Frontal cortex (tissue), 4 donors: ENCODE data around the gene PLEK. TPM values are rescaled to one million over a fixed set of nuclear protein-coding genes. Genes with fewer than 3 reads are reported as not detected.
A peak's percentile ranks its signal among the peaks of the same experiment; 100 is the strongest.
"Not testable (repeated sequence)": the region's sequence is repeated elsewhere in the genome, so short reads cannot be mapped to it uniquely, and the experiment has no call there.

Experiments
- DNase-seq, 2 donors: peaks; one replicate each; pipeline ENCODE4 v3.0.0; 2012; ENCODE audit warnings: low spot score in 2 of 2
- FAIRE-seq: peaks from 2 replicates; lab custom pipeline; 2012; peaks lifted over from hg19 to GRCh38; lab: Jason Lieb, UNC
- total RNA-seq: library from RNA; depleted of rRNA; stranded (reverse); fragments of >200 nt; gene quantifications from one replicate; pipeline ENCODE4 v1.2.3, GENCODE V29; 2014
- donor health status: control.
- donor health status: control.
- donor health status: control.

The PLEK gene, protein sequence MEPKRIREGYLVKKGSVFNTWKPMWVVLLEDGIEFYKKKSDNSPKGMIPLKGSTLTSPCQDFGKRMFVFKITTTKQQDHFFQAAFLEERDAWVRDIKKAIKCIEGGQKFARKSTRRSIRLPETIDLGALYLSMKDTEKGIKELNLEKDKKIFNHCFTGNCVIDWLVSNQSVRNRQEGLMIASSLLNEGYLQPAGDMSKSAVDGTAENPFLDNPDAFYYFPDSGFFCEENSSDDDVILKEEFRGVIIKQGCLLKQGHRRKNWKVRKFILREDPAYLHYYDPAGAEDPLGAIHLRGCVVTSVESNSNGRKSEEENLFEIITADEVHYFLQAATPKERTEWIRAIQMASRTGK
- total RNA-seq: 1.6 TPM

DNA sequence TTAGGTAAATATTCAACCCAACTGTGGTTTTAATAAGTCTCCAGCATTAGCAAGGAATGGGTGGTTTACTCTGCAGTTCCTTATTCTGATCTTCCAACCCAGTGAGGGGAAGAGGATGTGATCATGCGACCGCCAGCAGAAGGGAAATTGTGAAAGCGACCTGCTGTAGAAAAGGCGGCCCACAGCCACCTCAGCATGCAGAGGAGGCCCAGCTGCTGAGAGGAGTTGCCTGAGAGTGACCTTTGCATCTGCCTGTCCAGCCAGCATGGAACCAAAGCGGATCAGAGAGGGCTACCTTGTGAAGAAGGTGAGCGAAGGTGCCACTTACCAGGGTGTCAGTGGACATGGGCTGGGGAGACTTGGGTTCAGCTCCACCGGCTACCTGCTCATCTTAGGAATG lies at the start of gene PLEK:
Gene PLEK (plus strand): TSS at position 196 of the 400 bp plus-strand sequence. CDS start 70 bp downstream, at position 266.
- DNase-seq: no peak

DNA sequence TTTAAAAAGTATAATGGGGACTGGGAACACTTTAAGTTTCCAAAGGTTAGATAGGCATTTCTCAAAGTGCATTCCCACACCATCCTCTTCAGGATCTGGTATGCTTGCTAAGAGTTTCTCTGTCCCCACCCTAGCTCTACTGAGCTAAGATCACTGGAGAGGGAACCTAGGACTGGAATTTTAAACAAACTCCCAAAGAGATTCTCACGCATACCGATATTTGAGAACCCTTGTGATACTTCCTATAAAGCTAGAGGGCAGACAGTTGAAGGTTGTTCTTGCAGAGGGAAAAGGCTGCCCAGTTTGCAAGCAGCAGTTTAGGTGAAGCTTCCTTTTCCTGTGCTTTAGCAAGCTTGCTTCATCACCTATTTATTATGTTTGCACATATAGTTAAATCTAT lies 49.0 kb upstream of the PLEK start:
- no peak for DNase-seq
- FAIRE-seq: no peak

More for the DNA sequence above, at the start of gene PLEK:
- FAIRE-seq: no peak

DNA sequence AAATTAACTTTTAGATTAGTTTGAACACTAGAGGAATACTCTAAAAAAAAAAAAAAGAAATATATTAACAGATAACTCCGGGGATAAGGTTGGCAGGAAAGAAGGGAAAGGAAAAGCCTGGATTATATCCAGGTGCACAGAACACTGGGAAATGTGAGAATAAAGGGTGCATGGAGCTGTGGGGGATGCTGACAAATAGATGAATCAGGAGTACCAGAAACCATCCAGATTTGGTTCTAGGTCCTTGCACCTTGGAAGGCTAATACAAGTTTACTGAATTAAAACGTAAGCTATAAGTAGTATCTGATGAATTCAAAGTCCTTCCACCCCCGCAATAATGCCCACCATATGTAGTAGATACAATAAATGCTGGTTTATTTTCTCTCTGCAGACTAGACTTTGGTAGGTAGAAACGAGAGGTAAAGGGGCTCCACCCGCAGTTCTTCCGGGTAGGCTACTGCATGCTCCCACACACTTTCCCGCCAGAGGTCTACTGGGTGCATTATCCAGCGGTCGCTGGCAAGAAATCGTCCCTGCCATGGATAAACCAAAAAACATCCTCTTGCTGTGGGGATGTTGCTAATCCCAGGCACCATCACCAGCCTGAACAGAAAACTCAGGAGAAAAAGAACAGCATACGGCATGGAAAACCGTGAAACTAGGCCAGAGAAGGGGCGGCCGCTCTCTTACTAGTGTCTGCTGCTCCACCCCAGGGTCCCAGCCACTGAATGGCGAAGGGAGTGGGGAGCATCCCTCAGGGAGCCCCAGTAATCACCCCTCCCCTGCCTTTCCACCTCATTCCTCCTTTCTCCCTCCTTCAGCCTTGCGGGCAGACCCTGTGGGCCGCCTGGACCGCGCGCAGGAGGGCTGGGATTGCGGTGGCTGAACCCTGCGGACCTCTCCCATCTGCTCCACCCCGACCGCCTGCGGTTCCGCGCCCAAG lies 46.8 kb upstream of the PLEK start:
- DNase-seq: peak; percentile 24 to 31
- no peak for FAIRE-seq

DNA sequence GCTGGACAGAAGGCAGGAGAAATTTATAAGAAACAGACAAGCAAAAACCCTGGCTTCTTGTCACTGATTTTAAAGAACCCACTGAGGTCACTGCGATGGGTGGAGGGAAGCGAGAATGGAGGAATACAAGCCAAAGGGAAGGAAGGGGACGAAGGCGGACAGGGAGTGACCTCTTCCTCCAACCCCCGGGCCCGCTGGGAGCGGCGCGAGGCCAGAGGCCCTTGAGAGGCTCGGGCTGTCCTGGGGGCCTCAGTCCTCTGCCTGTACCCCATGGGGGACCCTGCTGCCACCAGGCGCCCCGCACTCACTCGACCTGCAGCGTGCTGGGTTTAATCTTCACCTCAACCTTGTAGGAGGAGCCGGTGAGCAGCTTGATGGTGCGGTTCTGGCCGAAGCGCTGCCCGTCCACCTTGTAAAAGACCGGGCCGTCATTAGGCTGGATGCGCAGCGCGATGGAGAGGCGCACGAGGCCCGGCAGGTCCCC lies 46.1 kb upstream of the PLEK start:
- FAIRE-seq (no peak), DNase-seq (peak; percentile 19 to 20)

DNA sequence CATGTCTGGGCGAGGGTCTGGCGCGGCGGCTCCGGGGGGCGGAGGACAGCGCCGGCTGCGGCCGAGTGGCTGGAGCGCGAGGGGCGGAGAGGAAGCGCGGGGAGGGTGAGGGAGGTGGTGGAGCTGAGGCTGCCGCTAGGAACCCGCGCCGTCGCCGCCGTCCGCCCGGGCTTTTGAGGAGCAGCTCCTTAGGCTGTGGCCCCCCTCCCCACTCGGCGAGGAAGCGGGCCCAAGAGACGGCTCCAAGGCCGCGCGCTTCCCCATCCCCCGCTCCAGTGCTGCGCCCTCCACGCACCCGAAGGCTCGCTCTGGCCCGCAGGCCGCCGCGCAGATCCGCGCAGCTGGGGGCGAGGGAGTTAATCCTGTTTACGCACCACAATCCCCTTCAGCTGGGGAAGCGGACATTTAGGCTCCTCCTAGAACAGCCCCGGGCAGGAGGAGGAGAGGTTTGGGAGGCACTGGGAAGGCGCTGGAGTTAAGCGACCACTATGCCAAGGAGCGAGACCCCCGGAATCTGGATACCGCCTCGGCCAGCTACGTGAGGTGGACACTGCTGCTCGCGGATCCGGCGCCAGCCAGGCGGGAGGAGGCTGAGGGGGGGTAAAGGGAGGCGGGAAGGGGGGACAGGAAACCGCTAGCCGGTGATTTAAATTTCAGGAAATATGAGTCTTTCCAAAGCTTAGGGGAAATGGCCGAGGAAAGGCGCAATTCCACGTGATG lies 45.5 kb upstream of the PLEK start, which contains the start of gene CNRIP1:
Gene CNRIP1 (minus strand): TSS at position 552 of the 720 bp plus-strand sequence. CDS start 549 bp downstream, at position 3.
- FAIRE-seq (no peak), DNase-seq (peak; percentile 59 to 65)

DNA sequence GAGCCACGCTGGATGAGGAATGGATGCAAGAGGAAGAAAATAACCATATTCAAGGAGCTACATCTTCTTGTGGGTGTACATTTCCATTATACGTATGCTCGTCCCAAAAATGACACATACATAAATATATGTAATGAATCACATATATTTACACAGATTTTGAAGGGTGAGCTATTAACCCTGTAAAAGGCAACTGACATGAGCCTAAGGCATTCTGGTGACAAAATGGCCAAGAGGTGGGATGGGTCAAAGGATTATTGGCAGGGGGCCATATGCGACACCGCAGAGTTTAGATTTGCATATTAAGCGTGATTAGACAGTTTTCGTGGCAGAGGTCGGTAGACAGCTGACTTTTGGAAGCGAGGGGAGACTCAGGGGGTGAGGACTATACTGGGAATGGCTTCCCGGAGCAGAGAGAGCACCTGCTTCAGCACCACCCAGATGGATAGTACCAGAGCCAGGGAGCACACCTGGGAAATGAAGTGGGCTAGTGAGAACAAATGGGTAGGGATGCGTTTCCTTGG lies 44.9 kb upstream of the PLEK start:
- DNase-seq (peak in 1 of 2 donors; percentile 16), FAIRE-seq (no peak)

DNA sequence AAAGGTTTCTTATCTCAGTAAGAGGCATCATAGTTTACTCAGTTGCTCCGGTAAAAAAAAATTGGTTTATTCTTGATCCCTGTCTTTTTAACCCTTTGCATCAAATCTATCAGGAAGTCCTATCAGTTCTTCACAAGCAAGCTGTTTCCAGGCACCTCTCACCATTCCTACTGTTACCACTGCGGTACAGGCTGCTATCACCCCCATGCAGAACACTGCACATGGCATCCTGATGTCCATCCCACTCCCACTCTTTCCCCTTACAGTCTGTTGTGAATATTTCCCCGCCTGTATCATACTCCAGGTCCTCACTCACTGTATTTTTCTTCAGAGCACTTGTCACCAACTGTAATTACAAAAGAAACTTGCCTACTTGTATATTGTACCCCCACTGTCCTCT lies 40.0 kb upstream of the PLEK start:
- DNase-seq: no peak
- no peak for FAIRE-seq

DNA sequence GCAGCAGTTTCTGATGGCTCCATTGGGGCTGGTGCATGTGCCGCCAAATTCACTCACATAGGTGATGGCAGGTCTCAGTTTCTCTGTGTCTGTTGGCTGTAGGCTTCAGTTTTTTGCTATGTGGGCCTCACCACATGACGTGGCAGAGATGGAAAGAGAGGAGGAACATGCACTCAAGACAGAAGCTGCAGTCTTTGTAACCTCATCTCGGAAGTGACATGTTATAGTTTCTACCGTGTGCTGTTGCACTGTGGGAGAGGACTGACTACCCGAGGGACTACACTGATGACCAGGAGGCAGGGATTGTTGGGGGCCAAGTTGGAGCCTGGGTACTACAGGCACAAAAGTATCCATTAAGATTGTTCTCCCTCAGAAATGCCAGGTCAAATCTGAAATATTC lies 36.2 kb upstream of the PLEK start:
- DNase-seq (no peak), FAIRE-seq (no peak)

DNA sequence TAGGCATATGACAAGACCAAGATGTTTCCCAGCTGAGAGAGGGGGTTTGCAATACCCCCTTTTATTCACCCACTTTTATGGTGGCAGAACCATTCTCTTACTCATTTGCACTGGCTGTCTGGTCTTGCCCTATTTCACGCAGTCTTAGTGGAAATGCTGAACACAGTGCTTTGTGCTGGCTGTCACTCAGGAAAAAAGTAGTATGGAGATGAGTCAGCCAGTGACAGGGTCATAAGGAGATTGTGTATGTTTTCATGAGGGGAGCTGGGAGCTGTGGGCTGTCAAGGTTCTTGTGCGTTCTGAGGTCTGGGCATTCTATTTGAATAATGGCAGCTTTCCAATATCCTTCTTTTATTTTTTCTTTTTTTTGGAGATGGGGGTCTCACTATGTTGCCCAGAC lies 34.4 kb upstream of the PLEK start:
- DNase-seq (no peak), FAIRE-seq (no peak)

DNA sequence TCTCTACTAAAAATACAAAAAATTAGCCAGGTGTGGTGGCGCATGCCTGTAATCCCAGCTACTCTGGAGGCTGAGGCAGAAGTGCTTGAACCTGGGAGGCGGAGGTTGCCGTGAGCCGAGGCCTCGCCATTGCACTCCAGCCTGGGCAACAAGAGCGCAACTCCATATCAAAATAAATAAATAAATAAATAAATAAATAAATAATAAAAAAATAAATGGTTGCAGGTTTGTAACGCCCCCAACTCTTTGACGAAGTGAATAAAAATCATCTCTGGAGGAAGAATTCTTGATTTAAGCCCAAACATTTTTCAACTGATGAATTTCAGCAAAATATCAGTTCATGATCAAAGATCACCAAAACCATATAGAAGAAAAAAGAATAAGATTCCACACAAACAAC lies 32.1 kb upstream of the PLEK start:
- DNase-seq (no peak), FAIRE-seq (no peak)

DNA sequence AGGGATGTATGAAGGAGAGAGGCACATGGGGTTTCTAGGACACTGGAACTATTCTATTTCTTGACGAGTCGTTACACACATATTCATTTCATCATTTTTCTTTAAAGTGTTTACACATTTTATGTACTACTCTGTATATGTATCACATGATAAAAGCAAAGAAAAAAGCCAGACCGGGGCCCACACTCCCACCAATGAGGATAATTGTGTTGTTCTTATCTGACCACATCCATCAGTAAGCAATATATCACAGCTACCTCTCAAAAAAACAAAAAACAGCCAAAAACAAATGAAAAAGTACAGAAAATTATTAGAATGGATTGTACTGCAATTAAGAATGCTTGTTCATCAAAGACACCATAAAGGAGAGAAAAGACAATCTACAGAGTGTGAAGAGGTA lies 31.2 kb upstream of the PLEK start:
- no peak for DNase-seq
- FAIRE-seq: no peak

DNA sequence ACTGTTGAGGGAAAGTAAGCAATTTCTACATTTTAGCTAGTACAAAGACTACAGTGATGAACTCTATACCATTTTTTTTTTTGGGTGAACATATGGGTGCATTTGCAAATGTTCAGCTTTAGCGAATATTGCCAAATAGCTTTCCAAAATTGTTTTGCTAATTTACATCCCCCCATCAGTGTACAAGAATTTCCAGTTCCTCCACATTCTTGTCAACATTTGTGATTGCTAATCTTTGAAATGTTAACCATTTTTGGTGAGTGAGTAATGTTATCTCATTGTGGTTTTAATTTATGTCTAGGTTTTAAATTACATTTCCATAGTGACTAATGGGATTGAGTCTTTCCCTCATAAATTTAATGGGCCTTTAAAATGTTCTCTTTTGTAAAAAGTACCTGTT lies 28.9 kb upstream of the PLEK start:
- no peak for FAIRE-seq
- DNase-seq: no peak

DNA sequence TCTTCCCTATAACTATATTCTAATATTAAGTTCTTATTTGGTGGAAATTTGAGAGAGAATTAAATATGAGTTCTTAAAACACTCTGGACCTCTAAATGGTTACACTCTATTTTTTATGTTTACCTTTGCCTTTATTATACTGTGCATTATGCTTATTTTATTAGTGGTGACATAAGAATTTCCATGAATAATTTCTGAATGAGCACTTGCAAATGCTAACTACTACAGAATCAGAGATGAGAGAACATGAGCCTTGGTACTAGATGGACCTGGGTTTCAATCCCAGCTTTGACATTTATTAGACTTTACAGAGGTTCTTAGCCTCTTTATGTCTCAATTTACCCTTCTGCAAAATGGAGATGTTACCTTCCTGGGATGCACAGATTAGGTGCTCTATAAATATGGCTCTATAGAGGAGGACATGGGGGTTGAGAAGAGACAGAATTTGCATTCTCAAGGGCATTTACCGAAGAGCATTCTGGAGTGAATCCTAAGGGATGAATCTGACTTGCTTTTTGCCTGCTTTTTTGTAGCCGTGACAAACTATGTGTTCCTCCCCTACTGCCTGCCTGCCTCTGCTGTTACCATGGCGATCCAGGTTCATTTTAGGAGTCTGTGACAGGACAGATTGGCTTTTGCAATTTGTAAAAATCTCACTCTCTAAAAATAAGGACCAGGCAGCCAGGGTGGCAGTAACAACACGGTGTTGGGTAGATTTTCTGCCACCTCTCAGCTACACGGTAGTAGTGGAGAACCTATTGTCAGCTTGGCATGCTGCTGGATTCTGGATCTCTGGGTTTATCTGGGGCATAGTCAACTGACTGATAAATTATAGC lies 24.6 kb upstream of the PLEK start:
- peak in 1 of 2 donors; percentile 10 for DNase-seq
- FAIRE-seq: no peak

DNA sequence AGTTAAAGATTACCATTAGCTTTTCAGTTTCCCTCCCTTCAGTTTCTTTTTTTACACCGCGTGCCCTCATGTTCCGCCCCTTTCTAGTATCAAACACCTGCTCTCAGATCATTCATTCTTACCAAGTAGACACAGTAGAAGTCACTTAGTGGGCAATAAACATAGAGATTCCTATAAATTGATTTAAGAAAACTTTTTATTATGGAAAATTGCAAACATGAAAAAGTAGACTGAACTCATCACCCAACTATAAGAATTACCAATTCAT lies 24.1 kb upstream of the PLEK start:
- no peak for FAIRE-seq
- no peak for DNase-seq

DNA sequence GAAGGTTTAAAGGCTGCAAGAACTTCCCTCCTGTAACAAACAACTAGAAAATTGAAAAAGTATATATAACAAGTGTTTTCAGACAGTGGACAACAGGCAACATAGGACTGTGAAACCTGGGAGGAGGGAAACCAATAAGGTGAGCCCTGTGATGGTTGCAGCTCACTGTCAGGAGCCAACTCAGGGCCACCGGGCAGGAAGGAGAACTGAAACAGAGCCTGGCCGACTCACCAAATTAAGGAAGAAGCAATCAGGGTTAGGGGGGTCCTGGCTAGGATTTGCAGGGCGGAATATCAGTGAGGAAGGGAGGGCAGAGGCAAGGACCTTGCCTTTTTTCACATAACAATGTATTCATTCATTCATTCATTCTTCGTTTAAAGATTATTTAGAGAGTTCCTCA lies 23.5 kb upstream of the PLEK start:
- DNase-seq: no peak
- no peak for FAIRE-seq

DNA sequence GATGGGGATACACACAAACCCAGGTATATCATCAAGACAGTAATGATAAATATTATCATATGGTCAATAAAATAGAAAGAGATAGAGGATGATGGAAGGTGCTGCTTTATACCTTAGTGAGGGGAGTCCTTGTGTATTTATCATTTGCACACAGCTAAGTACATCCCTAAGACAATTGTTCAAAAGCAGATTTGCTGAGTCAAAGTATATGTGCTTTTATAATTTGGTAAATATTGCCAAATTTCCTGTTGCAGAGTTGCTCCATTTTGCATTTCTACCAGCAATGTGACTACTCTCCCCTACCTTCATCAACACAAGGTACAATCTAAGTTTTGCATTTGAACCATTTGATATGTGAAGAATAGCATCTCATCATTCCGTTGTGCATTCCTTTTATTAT lies 22.6 kb upstream of the PLEK start:
- no peak for FAIRE-seq
- DNase-seq: no peak

DNA sequence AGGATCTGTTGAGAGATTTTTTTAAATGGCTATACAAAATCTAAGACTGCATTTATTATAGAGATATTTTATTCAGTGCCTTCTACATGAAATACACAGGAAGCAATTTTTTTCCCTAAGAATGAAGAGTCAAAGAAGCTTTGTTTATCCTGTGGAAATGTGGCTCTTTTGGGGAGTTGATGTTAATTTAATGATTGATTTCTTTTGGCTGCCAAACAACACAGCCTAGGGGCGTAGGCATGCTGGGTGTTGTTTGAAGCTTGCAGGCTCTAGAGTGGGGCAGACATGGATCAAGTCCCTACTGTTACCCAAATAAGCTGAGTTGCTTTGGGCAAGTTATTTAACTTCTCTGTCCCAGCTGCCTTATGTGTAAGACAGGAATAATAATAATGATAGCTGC lies 21.1 kb upstream of the PLEK start:
- no peak for DNase-seq
- no peak for FAIRE-seq

DNA sequence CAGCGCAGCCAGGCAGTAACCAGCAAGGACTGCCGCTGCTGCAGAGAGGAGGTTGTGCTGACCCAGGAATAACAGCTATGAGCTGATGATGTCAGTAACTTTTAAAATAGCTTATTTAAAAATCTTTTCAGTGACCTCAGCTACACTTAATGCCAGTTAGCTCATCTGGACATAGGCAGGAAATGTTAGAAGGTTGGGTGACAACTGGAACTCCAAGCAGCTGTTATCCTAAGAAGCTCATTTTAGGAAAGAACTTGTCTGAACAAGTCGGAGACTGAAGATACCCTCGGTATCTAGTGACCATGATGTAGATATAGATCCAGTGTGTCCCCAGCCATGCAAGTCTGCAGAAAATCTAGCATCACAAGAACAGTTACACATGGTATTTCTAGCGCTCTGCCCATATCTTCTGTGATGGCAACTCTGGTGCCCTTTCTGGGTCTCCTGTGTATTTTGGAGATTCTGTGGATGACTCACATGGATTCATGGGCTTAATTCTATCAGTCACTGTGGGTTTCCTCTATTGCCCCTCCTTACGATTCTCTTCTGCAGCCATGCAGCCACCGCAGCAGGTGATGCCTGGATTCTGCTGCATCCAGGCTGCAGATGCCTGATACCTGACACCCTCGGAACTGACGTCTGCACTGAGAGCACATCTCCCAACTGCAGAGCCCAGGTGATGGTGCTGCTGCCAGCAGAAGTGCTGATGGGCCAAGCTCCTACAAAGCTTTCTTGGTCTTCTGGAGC lies 19.8 kb upstream of the PLEK start:
- DNase-seq (no peak), FAIRE-seq (no peak)

DNA sequence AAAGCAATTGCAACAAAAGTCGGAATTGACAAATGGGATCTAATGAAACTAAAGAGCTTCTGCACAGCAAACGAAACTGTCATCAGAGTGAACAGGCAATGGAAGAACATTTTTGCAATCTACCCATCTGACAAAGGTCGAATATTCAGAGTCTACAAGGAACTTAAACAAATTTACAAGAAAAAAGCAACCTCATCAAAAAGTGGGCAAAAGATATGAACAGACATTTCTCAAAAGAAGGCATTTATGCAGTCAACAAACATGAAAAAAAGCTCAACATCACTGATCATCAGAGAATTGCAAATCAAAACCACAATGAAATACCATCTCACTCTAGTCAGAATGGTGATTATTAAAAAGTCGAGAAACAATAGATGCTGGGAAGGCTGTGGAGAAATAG lies 16.0 kb upstream of the PLEK start:
- not testable (repeated sequence) for FAIRE-seq, DNase-seq
